Right kidney (tissue), 9 donors: ENCODE data around the gene RESF1.
"Not testable (repeated sequence)": the region's sequence is repeated elsewhere in the genome, so short reads cannot be mapped to it uniquely, and the experiment has no call there.

Experiments
- DNase-seq: peaks from one replicate; pipeline ENCODE4 v3.0.0-alpha.2; 2016
- long read RNA-seq, 8 donors: transcript quantifications; one replicate each; lab custom pipeline, GENCODE V29; 2026

RESF1 gene, protein sequence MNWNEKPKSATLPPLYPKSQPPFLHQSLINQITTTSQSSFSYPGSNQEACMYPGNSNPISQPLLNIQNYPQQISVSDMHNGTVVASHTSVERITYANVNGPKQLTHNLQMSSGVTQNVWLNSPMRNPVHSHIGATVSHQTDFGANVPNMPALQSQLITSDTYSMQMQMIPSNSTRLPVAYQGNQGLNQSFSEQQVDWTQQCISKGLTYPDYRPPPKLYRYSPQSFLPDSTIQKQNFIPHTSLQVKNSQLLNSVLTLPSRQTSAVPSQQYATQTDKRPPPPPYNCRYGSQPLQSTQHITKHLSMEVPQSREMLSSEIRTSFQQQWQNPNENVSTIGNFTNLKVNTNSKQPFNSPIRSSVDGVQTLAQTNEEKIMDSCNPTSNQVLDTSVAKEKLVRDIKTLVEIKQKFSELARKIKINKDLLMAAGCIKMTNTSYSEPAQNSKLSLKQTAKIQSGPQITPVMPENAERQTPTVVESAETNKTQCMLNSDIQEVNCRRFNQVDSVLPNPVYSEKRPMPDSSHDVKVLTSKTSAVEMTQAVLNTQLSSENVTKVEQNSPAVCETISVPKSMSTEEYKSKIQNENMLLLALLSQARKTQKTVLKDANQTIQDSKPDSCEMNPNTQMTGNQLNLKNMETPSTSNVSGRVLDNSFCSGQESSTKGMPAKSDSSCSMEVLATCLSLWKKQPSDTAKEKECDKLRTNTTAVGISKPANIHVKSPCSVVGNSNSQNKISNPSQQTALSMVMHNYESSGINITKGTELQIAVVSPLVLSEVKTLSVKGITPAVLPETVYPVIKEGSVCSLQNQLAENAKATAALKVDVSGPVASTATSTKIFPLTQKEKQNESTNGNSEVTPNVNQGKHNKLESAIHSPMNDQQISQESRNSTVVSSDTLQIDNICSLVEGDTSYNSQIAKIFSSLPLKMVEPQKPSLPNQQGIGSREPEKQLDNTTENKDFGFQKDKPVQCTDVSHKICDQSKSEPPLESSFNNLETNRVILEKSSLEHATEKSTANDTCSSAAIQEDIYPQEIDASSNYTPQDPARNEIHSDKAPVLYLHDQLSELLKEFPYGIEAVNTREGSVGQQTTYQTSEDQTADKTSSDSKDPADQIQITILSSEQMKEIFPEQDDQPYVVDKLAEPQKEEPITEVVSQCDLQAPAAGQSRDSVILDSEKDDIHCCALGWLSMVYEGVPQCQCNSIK (N-terminal part only)
- long read RNA-seq, donor 1, partial matches to known transcripts = 13 of 20 reads
- long read RNA-seq, donor 1, other reads (novel, unspliced or antisense) = 0 of 20 reads
- long read RNA-seq, donor 2, partial matches to known transcripts = 6 of 7 reads
- long read RNA-seq, donor 2, other reads (novel, unspliced or antisense) = 0 of 7 reads
- long read RNA-seq, donor 3, partial matches to known transcripts = 5 of 10 reads
- long read RNA-seq, donor 3, other reads (novel, unspliced or antisense) = 0 of 10 reads
- long read RNA-seq, donor 4, partial matches to known transcripts = 15 of 16 reads
- long read RNA-seq, donor 4, other reads (novel, unspliced or antisense) = 0 of 16 reads
- long read RNA-seq, donor 5, full-length matches to known transcripts = 8 of 15 reads
- long read RNA-seq, donor 5, partial matches to known transcripts = 7 of 15 reads
- long read RNA-seq, donor 5, other reads (novel, unspliced or antisense) = 0 of 15 reads
- long read RNA-seq, donor 6, transcript KIAA1551-208 (2 exons, 883 nt) = major isoform, 5 of 19 reads
- long read RNA-seq, donor 6, partial matches to known transcripts = 14 of 19 reads
- long read RNA-seq, donor 6, other reads (novel, unspliced or antisense) = 0 of 19 reads
- long read RNA-seq, donor 7, partial matches to known transcripts = 34 of 39 reads
- long read RNA-seq, donor 7, other reads (novel, unspliced or antisense) = 0 of 39 reads
- long read RNA-seq, donor 8, partial matches to known transcripts = 16 of 17 reads
- long read RNA-seq, donor 8, other reads (novel, unspliced or antisense) = 0 of 17 reads

- peak; percentile 97 for DNase-seq
Measured at GRCh38 chr12:31959161-31959700, at the start of gene RESF1. Gene RESF1 (plus strand): TSS chr12:31959415. CDS start chr12:31980956, 21,541 bp downstream.

DNA sequence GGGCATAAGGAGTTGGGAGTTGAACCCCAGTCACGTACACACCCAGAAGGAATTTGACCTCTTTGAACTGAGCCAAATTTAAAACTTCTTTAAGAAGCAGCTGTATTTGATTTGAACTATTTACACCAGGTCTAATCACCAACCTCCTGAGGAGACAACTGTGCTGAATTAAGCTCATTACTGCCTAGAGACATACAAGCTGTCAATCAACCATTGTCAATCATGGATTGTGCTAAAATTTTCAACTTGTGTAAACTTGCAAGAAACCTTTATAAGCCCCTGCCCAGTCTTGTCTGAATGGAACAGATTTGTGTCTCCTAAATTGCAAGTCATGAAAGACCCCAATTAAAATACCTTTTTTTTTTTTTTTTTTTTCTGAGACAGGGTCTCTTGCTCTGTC, 44.3 kb upstream of the RESF1 start:
- no peak for DNase-seq

DNA sequence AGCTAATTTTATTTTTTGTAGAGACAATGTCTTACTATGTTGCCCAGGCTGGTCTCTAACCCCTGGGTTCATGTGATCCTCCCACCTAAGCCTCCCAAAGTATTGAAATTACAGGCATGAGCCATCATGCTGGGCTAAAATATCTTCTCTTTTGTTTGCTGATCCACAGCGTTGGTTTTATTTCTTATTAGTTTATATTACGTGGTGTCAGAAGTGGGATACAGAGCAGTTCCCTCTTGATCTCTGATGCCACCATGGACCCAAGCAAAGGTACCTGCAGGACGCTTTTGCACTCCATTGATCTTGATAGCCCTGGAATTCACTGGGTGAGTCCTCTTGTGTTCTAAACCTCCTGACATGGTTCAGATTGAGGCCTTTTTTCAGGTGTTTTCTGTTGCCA, 43.8 kb upstream of the RESF1 start:
- no peak for DNase-seq

DNA sequence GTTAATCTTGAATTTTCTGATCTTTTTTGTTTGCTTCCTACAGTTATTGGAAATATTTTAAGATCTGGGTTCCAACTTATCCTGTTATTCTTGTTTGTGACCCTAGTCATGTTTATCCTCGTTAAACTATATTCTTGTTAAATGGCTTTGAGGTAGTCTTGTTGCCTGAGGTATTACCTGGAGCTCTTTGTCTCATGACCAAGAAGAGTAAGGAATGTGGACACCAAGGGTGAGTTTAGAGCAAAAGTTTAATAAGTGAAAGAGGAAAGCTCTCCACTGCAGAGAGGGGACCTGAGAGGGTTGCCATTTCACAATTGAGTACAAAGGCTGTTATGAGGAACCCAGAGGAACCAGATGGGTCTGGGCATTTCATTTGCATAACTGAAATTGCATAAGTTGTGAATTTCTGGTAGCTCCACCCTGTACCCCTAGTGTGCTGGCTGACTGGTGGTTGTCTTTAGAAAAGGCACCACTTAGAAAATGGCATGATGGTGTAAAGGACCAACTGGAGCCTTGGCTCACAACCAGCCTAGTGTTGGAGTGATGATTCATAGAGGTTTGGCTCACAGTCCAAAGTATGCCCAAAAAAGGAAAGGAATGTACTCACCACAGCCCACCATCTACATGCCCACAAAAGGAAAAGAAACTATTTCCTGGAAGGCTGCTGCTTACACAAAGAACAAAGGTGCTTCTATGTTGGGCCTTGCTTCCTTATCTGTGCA, 36.7 kb upstream of the RESF1 start:
- no peak for DNase-seq

GRCh38 chr12:31923063-31923412, 36.2 kb upstream of the RESF1 start:
- DNase-seq = no peak

GRCh38 chr12:31928246-31929026, 30.8 kb upstream of the RESF1 start:
- no peak for DNase-seq

DNA sequence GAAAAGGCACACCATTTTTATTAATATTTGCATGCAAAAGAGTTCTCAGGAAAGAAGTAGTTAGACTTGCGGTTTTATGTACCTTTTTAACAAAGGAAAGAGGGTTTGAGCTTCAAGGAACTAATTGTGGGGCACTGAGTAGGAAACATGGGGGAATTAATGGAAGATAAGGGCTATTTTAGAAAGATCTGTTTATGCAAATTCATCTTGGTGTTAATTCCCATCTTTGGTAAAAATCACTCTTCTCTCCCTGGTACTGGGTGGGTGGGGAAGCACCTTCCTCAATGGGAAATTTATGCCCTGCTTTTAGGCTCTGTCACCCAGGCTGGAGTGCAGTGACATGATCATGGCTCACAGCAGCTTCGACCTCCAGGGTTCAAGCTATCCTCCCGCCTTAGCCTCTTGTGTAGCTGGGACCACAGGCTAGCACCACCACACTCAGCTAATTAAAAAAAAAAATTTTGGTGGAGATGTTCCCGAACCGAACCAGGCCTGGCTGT, 30.1 kb upstream of the RESF1 start:
- no peak for DNase-seq

- DNase-seq = no peak
Measured at GRCh38 chr12:31931796-31932715, 27.2 kb upstream of the RESF1 start.

DNA sequence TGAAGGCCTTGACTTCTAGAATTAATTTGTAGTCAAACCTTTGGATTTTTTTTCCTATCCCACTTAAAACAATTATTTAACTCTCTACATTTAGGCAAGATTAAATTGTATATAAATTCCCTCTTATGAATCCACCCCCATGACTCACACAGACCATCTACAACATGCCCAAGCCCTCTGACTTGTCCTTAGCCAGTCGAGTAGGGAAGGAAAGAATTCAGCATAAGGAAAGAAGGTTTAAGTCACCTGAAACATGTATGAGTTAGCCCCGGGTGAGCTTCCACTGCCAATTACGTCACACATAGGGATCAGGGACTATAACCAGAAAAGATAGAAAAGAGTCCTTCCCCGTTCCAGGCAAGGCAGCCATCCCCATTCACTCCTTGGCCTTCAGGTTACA, 14.9 kb upstream of the RESF1 start:
- no peak for DNase-seq

DNA sequence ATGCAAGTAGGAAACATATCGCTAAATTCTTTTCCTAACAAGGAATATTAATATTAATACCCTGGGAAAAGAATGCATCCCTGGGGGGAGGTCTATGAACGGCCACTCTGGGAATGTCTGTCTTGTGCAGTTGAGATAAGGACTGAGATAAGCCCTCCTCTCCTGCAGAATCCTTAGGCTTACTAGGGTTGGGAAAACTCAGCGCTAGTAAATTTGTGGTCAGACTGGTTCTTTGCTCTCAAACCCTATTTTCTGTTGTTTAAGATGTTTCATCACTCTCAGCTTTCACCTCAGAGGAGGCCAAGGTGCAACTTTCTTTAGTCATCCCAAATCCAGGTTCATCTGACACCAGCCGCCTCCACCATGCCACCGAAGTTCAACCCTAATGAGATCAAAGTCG, 11.2 kb upstream of the RESF1 start:
- DNase-seq = no peak

GRCh38 chr12:31948697-31949359, 10.4 kb upstream of the RESF1 start:
- not testable (repeated sequence) for DNase-seq

DNA sequence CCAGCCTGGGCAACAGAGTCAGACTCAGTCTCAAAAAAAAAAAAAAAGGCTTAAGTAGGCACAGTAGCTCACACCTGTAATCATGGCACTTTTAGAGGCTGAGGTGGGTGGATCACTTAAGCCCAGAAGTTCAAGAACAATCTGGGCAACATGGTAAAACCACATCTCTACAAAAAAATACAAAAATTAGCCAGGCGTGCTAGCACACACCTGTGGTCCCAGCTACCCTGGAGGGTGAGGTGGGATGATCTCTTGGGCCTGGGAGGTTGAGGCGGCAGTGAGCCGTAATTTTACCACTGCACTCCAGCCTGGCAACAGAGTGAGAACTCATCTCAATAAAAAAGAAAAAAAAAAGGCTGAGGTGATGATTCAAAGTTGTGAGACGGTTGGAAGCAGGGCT, 9.1 kb upstream of the RESF1 start:
- no peak for DNase-seq

DNA sequence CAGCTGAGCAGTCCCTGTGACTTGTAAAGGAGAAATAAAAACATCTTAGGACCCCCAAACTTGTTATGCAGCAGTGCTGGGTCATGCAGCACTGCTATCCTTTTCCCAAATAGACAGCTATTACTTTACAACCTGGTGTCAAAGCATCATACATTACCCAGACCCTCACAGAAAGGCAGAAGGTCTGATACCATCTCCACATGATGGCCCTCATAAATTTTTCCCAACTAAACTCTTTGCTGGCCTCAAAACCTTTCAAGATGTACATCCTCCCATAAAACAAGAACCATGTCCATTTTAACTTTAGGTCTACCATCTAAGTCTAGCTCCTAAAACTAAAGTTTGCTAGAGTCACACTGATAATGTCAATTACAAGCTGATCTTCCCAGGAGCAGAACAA, 8.7 kb upstream of the RESF1 start:
- no peak for DNase-seq

DNA sequence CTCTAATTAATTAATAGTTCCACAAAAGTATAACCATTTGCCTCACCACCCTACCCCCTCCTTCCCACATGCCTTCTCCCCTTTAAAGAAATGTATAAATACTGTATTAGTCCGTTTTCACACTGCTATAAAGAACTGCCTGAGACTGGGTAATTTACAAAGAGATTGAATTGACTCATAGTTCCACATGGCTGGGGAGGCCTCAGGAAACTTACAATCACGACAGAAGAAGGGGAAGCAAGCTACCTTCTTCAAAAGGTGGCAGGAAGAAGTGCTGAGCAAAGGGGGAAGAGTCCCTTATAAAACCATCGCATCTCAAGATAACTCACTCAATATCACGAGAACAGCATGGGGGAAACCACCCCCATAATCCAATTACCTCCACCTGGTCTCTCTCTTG, 8.2 kb upstream of the RESF1 start:
- no peak for DNase-seq

- no peak for DNase-seq
Measured at GRCh38 chr12:31951939-31952338, 7.3 kb upstream of the RESF1 start.

DNA sequence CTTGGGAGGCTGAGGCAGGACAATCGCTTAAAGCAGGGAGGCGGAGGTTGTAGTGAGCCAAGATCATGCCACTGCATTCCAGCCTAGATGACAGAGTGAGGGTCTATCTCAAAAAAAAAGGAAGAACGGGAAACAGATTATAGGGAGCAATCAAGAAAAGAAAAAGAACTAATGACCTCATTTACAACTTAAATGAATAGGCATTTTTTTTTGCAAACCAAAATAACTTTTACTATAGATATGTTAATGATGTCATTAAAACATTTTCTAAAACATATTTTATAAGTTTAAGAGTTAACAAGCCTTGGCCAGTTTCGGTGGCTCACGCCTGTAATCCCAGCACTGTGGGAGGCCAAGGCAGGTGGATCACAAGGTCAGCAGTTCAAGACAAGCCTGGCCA, 6.8 kb upstream of the RESF1 start:
- no peak for DNase-seq
